GM12801 (cell line): ENCODE data around the gene PPP1R14C.

ENCODE experiments used
- TF ChIP-seq, protein P1 (sequence below): IDR thresholded peaks from one replicate; pipeline ENCODE4 v1.5.1; 2011; ENCODE audit warnings: control low read depth; ENCODE audit not compliant: insufficient read length; ENCODE audit errors: extremely low read depth

PPP1R14C gene

DNA sequence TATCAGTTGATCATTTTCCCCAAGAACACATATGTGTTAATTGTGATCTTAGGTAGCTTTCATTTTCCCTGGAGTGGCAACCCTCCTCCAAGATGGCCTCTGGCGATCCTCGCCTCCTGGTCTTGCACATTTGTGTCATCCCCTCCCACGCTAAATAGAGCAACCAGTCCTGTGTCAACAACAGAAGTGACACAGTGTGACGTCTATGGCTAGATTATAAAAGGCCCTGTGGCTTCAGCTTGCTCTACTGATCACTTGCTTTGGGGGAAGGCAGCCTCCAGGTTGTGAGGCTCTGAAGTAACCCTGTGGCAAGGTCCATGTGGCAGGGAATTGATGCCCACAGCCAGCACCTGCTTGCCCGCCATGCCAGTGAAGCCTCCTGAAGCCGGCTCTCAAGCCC lies 30.6 kb upstream of the PPP1R14C start:
- TF ChIP-seq, protein P1, sequence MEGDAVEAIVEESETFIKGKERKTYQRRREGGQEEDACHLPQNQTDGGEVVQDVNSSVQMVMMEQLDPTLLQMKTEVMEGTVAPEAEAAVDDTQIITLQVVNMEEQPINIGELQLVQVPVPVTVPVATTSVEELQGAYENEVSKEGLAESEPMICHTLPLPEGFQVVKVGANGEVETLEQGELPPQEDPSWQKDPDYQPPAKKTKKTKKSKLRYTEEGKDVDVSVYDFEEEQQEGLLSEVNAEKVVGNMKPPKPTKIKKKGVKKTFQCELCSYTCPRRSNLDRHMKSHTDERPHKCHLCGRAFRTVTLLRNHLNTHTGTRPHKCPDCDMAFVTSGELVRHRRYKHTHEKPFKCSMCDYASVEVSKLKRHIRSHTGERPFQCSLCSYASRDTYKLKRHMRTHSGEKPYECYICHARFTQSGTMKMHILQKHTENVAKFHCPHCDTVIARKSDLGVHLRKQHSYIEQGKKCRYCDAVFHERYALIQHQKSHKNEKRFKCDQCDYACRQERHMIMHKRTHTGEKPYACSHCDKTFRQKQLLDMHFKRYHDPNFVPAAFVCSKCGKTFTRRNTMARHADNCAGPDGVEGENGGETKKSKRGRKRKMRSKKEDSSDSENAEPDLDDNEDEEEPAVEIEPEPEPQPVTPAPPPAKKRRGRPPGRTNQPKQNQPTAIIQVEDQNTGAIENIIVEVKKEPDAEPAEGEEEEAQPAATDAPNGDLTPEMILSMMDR = no peak

DNA sequence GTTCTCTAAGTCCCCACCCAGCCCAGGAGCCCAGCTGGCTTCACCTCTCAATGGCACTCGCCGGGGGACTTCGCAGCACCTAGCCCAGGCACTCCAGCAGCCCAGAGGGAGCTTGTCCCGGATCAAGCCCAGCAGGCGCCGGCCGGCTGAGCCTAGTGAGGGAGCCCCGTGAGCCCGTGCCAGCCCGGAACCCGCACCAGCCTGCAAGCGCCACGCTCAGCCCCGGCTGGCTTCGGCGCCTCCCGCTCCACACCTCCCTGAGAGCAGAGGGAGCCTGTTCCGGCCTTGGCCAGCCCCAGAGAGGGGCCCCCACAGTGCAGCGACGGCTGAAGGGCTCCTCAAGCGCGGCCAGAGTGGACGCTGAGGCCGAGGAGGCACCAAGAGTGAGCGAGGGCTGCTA lies 27.1 kb upstream of the PPP1R14C start:
- TF ChIP-seq, protein P1 = no peak

DNA sequence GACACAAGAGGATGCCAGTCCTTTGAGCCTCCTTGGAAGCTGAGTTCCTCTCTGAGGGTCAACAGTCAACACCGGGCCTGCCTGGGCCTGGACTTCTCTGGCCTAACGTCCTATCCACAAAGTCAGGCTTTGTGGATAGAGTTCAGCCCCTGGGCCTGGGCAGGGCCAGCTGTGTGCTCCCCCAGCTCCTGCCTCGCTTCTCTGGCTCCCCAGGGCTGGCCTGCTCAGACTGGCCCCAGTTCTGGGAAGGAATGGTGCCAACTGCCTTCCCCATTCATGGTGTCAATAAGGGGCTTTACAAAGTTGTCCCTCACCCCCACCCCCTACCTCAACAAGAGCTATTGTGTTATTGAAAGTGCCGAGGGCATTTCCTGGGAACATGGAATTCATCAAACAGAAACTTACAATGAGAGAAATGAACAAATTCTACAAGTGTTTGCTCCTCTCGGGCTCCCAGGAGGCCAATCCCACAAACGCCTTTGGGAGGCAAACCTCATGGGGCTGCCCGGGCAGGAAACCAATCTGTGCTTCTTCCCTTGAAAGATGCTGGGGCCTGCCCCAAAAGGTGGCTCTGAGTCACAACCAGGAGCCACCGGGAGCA lies 26.5 kb upstream of the PPP1R14C start:
- TF ChIP-seq, protein P1 = no peak

DNA sequence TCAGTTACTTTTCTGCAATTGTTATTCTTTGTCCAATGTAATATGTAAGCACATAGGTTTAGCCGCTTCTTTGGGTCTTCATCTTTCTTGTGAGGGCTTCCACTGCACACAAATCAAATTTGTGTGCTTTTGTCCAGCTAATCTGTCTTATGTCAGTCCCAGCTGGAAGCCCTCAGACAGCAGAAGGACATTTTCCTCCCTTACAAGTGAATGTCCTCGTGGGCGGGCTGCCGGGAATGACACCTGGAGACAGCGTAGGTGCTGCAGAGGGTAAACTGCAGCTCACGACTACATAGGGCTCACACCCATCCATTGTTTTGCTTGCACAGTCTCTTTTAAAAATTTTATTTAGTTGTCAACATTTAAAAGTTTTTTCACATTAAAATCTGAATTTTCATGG lies 24.6 kb upstream of the PPP1R14C start:
- TF ChIP-seq, protein P1 = no peak

DNA sequence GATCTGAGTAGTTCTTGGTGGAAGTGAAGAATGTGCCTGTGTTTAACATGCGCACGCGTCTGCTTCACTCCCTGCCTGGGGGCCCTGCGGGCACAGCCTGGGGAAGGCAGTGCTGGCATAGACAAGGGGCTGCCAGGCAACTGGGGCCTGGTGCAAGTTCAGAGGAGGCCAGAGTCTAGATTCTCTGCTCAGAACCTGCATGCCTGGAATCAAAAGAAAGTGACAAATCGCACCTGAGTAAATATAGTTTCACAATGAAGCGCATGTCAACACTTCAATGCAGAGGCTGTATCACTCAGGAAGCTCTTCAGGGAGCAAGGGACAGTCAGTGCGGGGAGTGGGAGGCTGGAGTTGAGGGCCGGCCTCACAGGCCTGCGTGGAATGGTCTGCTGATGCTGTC lies 24.2 kb upstream of the PPP1R14C start:
- TF ChIP-seq, protein P1 = no peak

DNA sequence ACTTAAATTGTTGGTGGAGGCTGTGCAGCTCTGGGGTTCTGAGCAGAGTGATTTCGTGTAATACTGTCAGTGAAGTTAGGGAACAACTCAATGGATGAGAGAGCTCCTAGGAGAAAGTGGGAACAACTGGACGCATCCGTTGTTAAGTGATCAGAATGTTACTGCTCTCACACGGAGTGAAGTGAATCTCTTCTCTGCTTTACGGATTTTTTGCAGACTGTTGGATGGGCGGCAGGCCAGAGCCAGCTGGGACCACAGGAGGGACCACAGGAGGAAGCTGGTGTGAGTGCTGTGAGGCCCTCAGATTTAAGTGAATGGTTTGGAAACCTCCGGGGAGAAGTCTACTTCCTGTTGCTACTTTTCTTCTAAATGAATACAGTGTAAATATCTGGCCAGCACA lies 23.7 kb upstream of the PPP1R14C start:
- TF ChIP-seq, protein P1 = no peak

DNA sequence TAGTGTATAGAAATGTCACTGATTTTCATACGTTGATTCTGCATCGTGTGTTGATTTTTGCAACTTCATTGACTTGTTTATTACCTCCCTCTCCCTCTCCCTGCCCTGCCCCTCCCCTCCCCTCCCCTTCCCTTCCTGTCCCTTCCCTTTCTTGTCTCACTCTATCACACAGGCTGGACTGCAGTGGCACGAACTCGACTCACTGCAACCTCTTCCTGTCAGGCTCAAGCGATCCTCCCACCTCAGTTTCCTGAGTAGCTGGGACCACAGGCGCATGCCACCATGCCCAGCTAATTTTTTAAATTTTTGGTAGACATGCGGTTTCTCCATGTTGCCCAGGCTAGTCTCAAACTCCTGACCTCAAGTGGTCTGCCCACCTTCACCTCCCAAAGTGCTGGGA lies 19.2 kb upstream of the PPP1R14C start:
- TF ChIP-seq, protein P1 = no peak

DNA sequence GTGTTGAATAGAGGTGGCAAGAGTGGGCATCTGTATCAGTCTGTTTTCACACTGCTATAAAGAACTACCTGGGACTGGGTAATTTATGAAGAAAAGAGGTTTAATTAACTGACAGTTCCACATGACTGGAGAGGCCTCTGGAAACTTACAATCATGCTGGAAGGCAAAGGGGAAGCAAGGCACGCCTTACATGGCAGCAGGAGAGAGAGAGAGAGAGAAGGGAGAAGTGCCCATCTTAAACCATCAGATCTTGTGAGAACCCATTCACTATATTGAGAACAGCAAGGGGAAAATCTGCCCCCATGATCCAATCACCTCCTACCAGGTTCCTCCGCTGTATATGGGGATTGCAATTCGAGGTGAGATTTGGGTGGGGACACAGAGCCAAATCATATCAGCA lies 18.6 kb upstream of the PPP1R14C start:
- TF ChIP-seq, protein P1 = no peak
